Neural cell (in vitro differentiated cells): ENCODE data around the gene F12. TPM values are rescaled to one million over a fixed set of nuclear protein-coding genes. Genes with fewer than 3 reads are reported as not detected.
A peak's percentile ranks its signal among the peaks of the same experiment; 100 is the strongest.

Source experiments
- H2AFZ ChIP-seq: fragments of 200-600, 300-800 bp; sonication (generic), shearing (Covaris generic); 2 replicates; pipeline ENCODE4 v1.6.0; 2014; ENCODE audit warnings: low read depth, mild to moderate bottlenecking, antibody characterized with exemption, low read length, moderate library complexity
- H3F3A ChIP-seq: fragments of 200-600 bp; shearing (Covaris generic); 2 replicates; pipeline ENCODE4 v1.6.1; 2016; ENCODE audit warnings: mild to moderate bottlenecking, moderate library complexity, mixed read lengths, antibody characterized with exemption, low read length; ENCODE audit not compliant: insufficient read depth, poor library complexity, severe bottlenecking
- H3K27ac ChIP-seq: fragments of 200-600, 300-800 bp; sonication (generic), shearing (Covaris generic); 2 replicates; pipeline ENCODE4 v1.5.1; 2014; ENCODE audit warnings: mild to moderate bottlenecking, low read length, moderate library complexity
- H3K27me3 ChIP-seq: fragments of 300-800, 200-600 bp; sonication (generic), shearing (Covaris generic); 2 replicates; pipeline ENCODE4 v1.6.0; 2014; ENCODE audit warnings: mild to moderate bottlenecking, low read depth, low read length, moderate library complexity; ENCODE audit not compliant: insufficient read depth
- H3K36me3 ChIP-seq: fragments of 300-800, 200-600 bp; sonication (generic), shearing (Covaris generic); 2 replicates; pipeline ENCODE4 v1.5.1; 2014; ENCODE audit warnings: mild to moderate bottlenecking, antibody characterized with exemption, low read length, moderate library complexity; ENCODE audit not compliant: insufficient read depth
- H3K4me2 ChIP-seq: fragments of 300-800, 200-600 bp; sonication (generic), shearing (Covaris generic); 2 replicates; pipeline ENCODE4 v1.6.0; 2014; ENCODE audit warnings: mild to moderate bottlenecking, low read length
- H3K4me3 ChIP-seq: fragments of 300-800, 200-600 bp; sonication (generic), shearing (Covaris generic); 2 replicates; pipeline ENCODE4 v1.5.1; 2014; ENCODE audit warnings: mild to moderate bottlenecking, low read length, moderate library complexity
- H3K79me2 ChIP-seq: fragments of 200-600 bp; shearing (Covaris generic); replicated peaks from 2 replicates; pipeline ENCODE4 v1.6.0; 2014; ENCODE audit warnings: mild to moderate bottlenecking, low read length, moderate library complexity; ENCODE audit not compliant: insufficient read depth
- H3K9ac ChIP-seq: fragments of 300-800, 200-600 bp; sonication (generic), shearing (Covaris generic); 2 replicates; pipeline ENCODE4 v1.6.1; 2016; ENCODE audit warnings: mild to moderate bottlenecking, low read length, mixed read lengths
- H3K9me2 ChIP-seq: fragments of 200-600 bp; shearing (Covaris generic); 2 replicates; pipeline ENCODE4 v1.6.1; 2016; ENCODE audit warnings: mild to moderate bottlenecking, low read length, mixed read lengths; ENCODE audit not compliant: insufficient read depth
- H3K9me3 ChIP-seq: fragments of 200-600, 300-800 bp; sonication (generic), shearing (Covaris generic); 2 replicates; pipeline ENCODE4 v1.6.1; 2016; ENCODE audit warnings: mild to moderate bottlenecking, mixed run types, low read length, moderate library complexity, mixed read lengths
- H4K20me1 ChIP-seq: fragments of 200-600 bp; shearing (Covaris generic); 2 replicates; pipeline ENCODE4 v1.6.1; 2016; ENCODE audit warnings: mild to moderate bottlenecking, mixed run types; ENCODE audit not compliant: insufficient read depth
- CTCF ChIP-seq: fragments of 450-650 bp; IDR thresholded peaks from 2 replicates; pipeline ENCODE4 v1.5.1; 2014; ENCODE audit warnings: antibody characterized with exemption, mild to moderate bottlenecking, moderate library complexity; ENCODE audit not compliant: poor library complexity, severe bottlenecking
- EP300 ChIP-seq: fragments of 450-650 bp; conservative IDR thresholded peaks from 2 replicates; pipeline ENCODE4 v1.6.1; 2014; ENCODE audit warnings: antibody characterized with exemption, mild to moderate bottlenecking, moderate library complexity; ENCODE audit not compliant: poor library complexity, severe bottlenecking
- EZH2 ChIP-seq: fragments of 200-600, 300-800 bp; shearing (Covaris generic), sonication (generic); IDR thresholded peaks from 2 replicates; pipeline ENCODE4 v1.6.1; 2014; ENCODE audit warnings: antibody characterized with exemption, low read length, borderline replicate concordance, mild to moderate bottlenecking; ENCODE audit not compliant: insufficient read depth, poor library complexity, severe bottlenecking
- MXI1 ChIP-seq: fragments of 450-650 bp; conservative IDR thresholded peaks from 2 replicates; pipeline ENCODE4 v1.6.1; 2014; ENCODE audit warnings: antibody characterized with exemption, mild to moderate bottlenecking; ENCODE audit not compliant: poor library complexity, severe bottlenecking
- POLR2AphosphoS5 ChIP-seq: IDR thresholded peaks from 2 replicates; pipeline ENCODE4 v1.6.1; 2012
- RAD21 ChIP-seq: fragments of 450-650 bp; conservative IDR thresholded peaks from 2 replicates; pipeline ENCODE4 v1.6.1; 2014; ENCODE audit warnings: antibody characterized with exemption, mild to moderate bottlenecking, moderate library complexity
- REST ChIP-seq: IDR thresholded peaks from 2 replicates; pipeline ENCODE4 v1.6.1; 2012; ENCODE audit warnings: borderline replicate concordance
- SMC3 ChIP-seq: fragments of 450-650 bp; conservative IDR thresholded peaks from 2 replicates; pipeline ENCODE4 v1.6.1; 2014; ENCODE audit warnings: antibody characterized with exemption, mild to moderate bottlenecking, moderate library complexity; ENCODE audit not compliant: poor library complexity
- TAF1 ChIP-seq: IDR thresholded peaks from 2 replicates; pipeline ENCODE4 v1.6.1; 2012; ENCODE audit warnings: low read depth
- polyA plus RNA-seq: library from polyadenylated mRNA; depleted of rRNA; stranded (reverse); fragments of >200 nt; gene quantifications from 2 replicates; pipeline ENCODE4 v1.2.3, GENCODE V29; 2014

Gene F12
- polyA plus RNA-seq, 1 donor from 2014 or later, result 1.4 TPM

DNA sequence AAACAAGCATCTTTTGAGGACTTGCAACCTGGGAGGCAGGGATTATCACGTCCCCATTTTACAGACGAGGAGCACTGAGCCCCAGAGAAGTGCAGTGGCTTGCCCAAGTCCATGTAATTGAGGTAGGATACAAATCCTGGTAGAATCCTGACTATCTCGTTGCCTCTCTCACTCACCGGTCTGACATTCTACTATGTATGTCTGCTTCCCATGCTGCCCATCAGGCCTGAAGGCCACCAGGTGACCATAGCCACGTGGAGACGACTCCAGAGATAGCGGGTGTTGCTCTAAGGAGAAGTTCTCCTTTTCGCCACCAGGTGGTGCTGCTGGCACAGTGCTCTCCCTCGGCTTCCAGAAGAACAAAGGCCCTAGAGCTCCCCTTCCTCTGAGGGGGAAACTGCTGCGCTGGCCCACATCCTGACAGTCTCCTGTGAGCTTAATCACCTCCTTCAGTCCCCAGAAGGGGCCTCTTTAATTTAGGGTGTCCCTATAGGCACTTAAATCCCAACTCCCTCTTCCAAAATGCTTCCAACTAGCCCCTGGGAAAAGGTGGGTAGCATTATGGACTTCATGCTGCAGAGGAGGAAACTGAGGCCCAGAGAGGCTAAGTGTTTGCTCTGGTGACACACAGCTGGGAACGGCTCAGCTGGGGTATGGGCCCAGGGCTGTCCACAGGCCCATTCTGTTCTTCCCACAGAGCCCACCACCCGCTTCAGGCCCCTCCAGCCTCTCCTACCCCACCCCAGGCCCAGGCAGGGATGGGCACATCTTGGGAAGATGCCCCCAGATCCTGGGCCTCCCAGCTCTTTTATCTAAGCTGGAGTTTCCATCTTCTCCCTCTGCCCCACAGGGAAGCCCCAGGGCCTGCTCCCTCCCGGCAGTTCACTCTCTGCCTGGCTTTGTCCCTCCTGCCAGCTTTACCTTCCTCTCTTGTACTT lies 18.7 kb downstream of the F12 start:
- H3K4me3 ChIP-seq, result no peak overlapping the region
- H3K36me3 ChIP-seq, result no peaks in the 10 kb centered on the region
- H3K4me2 ChIP-seq, result no peak overlapping the region
- peak overlapping the region; percentile 63 for H3K27ac ChIP-seq
- H3K27me3 ChIP-seq, result no peaks in the 10 kb centered on the region
- H2AFZ ChIP-seq, result no peak overlapping the region
- H3K9me2 ChIP-seq, result no peaks in the 10 kb centered on the region
- H3K9ac ChIP-seq, result peak overlapping the region; percentile 64
- H3F3A ChIP-seq, result no peaks in the 10 kb centered on the region
- TF ChIP-seq POLR2AphosphoS5 (peak; percentile 37), MXI1 (peak; percentile 70), RAD21 (peak; percentile 98), REST (peak; percentile 48), EZH2 (no peak), CTCF (peak; percentile 98), EP300 (peak; percentile 45), TAF1 (no peak), SMC3 (peak; percentile 97)
- H3K79me2 ChIP-seq, result no peaks in the 10 kb centered on the region
- no peaks in the 10 kb centered on the region for H3K9me3 ChIP-seq
- no peaks in the 10 kb centered on the region for H4K20me1 ChIP-seq

DNA sequence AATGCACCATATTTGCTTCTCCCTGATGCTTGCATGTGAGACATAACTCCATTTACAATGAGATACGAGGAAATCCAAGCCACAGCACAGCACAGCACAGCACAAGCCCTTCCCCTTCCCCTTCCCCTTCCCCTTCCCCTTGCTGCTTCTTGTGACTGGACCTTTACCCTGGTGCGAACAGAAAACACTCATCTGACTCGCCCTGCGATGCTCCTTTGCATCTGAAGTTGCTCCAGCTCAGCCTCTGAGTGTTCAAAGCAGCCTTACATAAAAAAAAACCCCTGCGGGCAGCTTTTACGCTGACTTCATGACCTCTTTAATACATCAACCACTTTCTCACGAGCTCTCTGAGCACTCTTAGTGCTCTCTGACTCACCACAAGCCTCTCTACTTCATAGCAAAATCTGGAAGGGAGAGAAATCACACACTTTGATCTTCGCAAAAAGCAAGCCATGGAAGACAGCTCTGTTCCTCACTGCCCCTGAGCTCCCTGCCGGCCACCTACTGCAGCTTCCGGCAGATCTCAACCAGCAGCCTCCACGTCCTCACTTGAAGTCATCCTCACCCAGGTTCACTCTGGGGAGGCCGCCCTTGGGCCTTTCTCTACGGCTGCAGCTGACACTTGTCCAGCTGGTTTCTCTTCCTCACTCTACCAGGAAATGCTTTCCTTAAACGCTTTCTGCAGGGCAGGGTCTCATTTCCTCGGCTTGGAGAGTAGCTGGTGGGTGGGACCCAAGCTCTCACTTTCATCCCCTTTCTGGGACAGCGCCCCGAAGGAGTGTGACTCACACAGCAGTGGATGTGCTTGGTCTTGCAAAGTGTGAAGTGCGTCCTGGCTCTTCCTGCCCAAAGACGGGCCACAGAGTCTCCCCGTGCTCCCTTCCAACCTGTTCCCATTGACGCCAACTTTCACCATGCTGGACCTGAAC lies 19.9 kb downstream of the F12 start:
- Histone ChIP-seq H3K9me3 (no peaks in the 10 kb centered on the region), H3K27ac (no peak overlapping the region), H3K9ac (no peak overlapping the region), H3K9me2 (no peaks in the 10 kb centered on the region), H4K20me1 (no peaks in the 10 kb centered on the region), H3K79me2 (no peaks in the 10 kb centered on the region), H3K27me3 (no peaks in the 10 kb centered on the region), H2AFZ (no peak overlapping the region), H3F3A (no peaks in the 10 kb centered on the region), H3K4me3 (no peak overlapping the region), H3K36me3 (no peaks in the 10 kb centered on the region), H3K4me2 (no peak overlapping the region)
- no peak for TF ChIP-seq TAF1
- no peak for TF ChIP-seq MXI1
- no peak for TF ChIP-seq EP300
- TF ChIP-seq SMC3, result no peak
- TF ChIP-seq POLR2AphosphoS5, result no peak
- TF ChIP-seq REST, result no peak
- no peak for TF ChIP-seq EZH2
- TF ChIP-seq CTCF, result no peak
- no peak for TF ChIP-seq RAD21
